Hematopoietic multipotent progenitor cell treated with erythropoietin and hydrocortisone succinate and interleukin-3 and kit ligand, for 6 days (in vitro differentiated cells): ENCODE results near the gene GDF11.

Experiments
- DNase-seq: peaks from one replicate; pipeline ENCODE4 v3.0.0-alpha.2; 2015

GDF11 gene

GRCh38 chr12:55742719-55743405, at the start of gene GDF11:
GDF11 (plus strand) TSS chr12:55743122; CDS start chr12:55743317, 195 bp downstream.
- DNase-seq, result peak; percentile 90

- DNase-seq, result no peak
Observed at GRCh38 chr12:55693323-55694187, 49.4 kb upstream of the GDF11 start.

GRCh38 chr12:55694188-55694515, 48.8 kb upstream of the GDF11 start:
- no peak for DNase-seq

GRCh38 chr12:55694651-55695050, 48.3 kb upstream of the GDF11 start:
- DNase-seq, result no peak

- no peak for DNase-seq
Observed at GRCh38 chr12:55695349-55695748, 47.6 kb upstream of the GDF11 start.

- no peak for DNase-seq
Observed at GRCh38 chr12:55696141-55696540, 46.8 kb upstream of the GDF11 start.

GRCh38 chr12:55696796-55697462, 46.0 kb upstream of the GDF11 start:
- DNase-seq, result no peak

GRCh38 chr12:55697686-55698085, 45.2 kb upstream of the GDF11 start:
- no peak for DNase-seq

GRCh38 chr12:55698241-55698955, 44.5 kb upstream of the GDF11 start:
- no peak for DNase-seq

- DNase-seq, result no peak
Observed at GRCh38 chr12:55698965-55699364, 44.0 kb upstream of the GDF11 start.

GRCh38 chr12:55699471-55700055, 43.4 kb upstream of the GDF11 start:
- no peak for DNase-seq

GRCh38 chr12:55700255-55701018, 42.5 kb upstream of the GDF11 start:
- DNase-seq, result no peak

- no peak for DNase-seq
Observed at GRCh38 chr12:55702861-55703260, 40.1 kb upstream of the GDF11 start.

GRCh38 chr12:55703288-55703687, 39.6 kb upstream of the GDF11 start:
- DNase-seq, result no peak

- no peak for DNase-seq
Observed at GRCh38 chr12:55703901-55704761, 38.8 kb upstream of the GDF11 start.

GRCh38 chr12:55704824-55705718, 37.9 kb upstream of the GDF11 start:
- DNase-seq, result no peak

GRCh38 chr12:55705782-55706402, 37.0 kb upstream of the GDF11 start:
- DNase-seq, result no peak

GRCh38 chr12:55706568-55707218, 36.2 kb upstream of the GDF11 start:
- no peak for DNase-seq

- DNase-seq, result no peak
Observed at GRCh38 chr12:55707219-55707671, 35.7 kb upstream of the GDF11 start.
